PC-3 (cell line): ENCODE results near the gene LGMN. TPM values are rescaled to one million over a fixed set of nuclear protein-coding genes. Genes with fewer than 3 reads are reported as not detected.

Source experiments
- ATAC-seq: fragments of 200-7000 bp; cut with Tn5 transposase; 2 replicates; pipeline ENCODE4 v1.9.1; 2020; ENCODE audit warnings: mild to moderate bottlenecking, moderate library complexity
- BruUV-seq: library from RNA; stranded (reverse); fragments of 400-500 nt; replicated peaks from 2 replicates; lab custom pipeline; 2021; lab: Mats Ljungman, UMichigan
- CTCF ChIA-PET: fragments of 300-600 bp; sonication (Branson Sonifier 250); formaldehyde crosslinking; loops from one replicate; lab custom pipeline; 2022; ENCODE audit warnings: antibody characterized with exemption; lab: Charles Lee
- POLR2A ChIA-PET: fragments of 300-600 bp; sonication (Branson Sonifier 250); formaldehyde crosslinking; loops from one replicate; lab custom pipeline; 2022; ENCODE audit warnings: antibody characterized with exemption; ENCODE audit not compliant: unreplicated experiment; lab: Charles Lee
- DNase-seq: peaks from one replicate; pipeline ENCODE4 v3.0.0-alpha.2; 2015
- H2AFZ ChIP-seq: fragments of 300-600 bp; sonication (generic); 2 replicates; pipeline ENCODE4 v1.6.0; 2016; ENCODE audit warnings: antibody characterized with exemption, low read length
- H3F3A ChIP-seq: fragments of 300-600 bp; sonication (generic); one replicate; pipeline ENCODE4 v1.6.0; 2017; ENCODE audit warnings: antibody characterized with exemption, low read length, control low read depth, mild to moderate bottlenecking; ENCODE audit not compliant: unreplicated experiment
- H3K27ac ChIP-seq: fragments of 300-600 bp; sonication (generic); 2 replicates; pipeline ENCODE4 v1.5.1; 2016; ENCODE audit warnings: mild to moderate bottlenecking, low read length
- H3K27me3 ChIP-seq: fragments of 300-600 bp; sonication (generic); 2 replicates; pipeline ENCODE4 v1.6.1; 2016; ENCODE audit warnings: low read length, mixed read lengths
- H3K36me3 ChIP-seq: fragments of 300-600 bp; sonication (generic); 2 replicates; pipeline ENCODE4 v1.6.1; 2016; ENCODE audit warnings: low read depth, mixed run types, low read length, mixed read lengths
- H3K4me1 ChIP-seq: fragments of 300-600 bp; sonication (generic); 2 replicates; pipeline ENCODE4 v1.5.1; 2016; ENCODE audit warnings: low read length; ENCODE audit not compliant: insufficient read depth
- H3K4me2 ChIP-seq: fragments of 300-600 bp; sonication (generic); 2 replicates; pipeline ENCODE4 v1.6.0; 2016; ENCODE audit warnings: low read length
- H3K4me3 ChIP-seq: fragments of 300-600 bp; sonication (generic); 2 replicates; pipeline ENCODE4 v1.5.1; 2016; ENCODE audit warnings: mild to moderate bottlenecking, low read length, mixed read lengths
- H3K79me2 ChIP-seq: fragments of 300-600 bp; sonication (generic); 2 replicates; pipeline ENCODE4 v1.6.1; 2017; ENCODE audit warnings: low read length, mixed read lengths
- H3K9ac ChIP-seq: fragments of 300-600 bp; sonication (generic); 2 replicates; pipeline ENCODE4 v1.6.0; 2016; ENCODE audit warnings: mild to moderate bottlenecking, low read length
- H3K9me2 ChIP-seq: fragments of 300-600 bp; sonication (generic); replicated peaks from 2 replicates; pipeline ENCODE4 v1.6.1; 2016; ENCODE audit warnings: mixed run types, low read length, mixed read lengths
- H3K9me3 ChIP-seq: fragments of 300-600 bp; sonication (generic); 2 replicates; pipeline ENCODE4 v1.6.1; 2016; ENCODE audit warnings: low read length, mixed read lengths
- H4K20me1 ChIP-seq: fragments of 300-600 bp; sonication (generic); 2 replicates; pipeline ENCODE4 v1.6.1; 2016; ENCODE audit warnings: low read length, mixed read lengths
- EZH2 ChIP-seq: fragments of 300-600 bp; sonication (generic); IDR thresholded peaks from one replicate; pipeline ENCODE4 v1.6.1; 2017; ENCODE audit warnings: antibody characterized with exemption, mild to moderate bottlenecking, low read length; ENCODE audit not compliant: unreplicated experiment
- EZH2phosphoT487 ChIP-seq: fragments of 300-600 bp; sonication (generic); IDR thresholded peaks from 2 replicates; pipeline ENCODE4 v1.6.1; 2018; ENCODE audit warnings: mild to moderate bottlenecking, antibody characterized with exemption, low read length, borderline replicate concordance
- intact Hi-C: fragments of 100-400 bp; cut with micrococcal nuclease; formaldehyde crosslinking; loops from 2 replicates; pipeline ENCODE4 v1.9.0; 2023
- total RNA-seq: library from RNA; depleted of rRNA; stranded (reverse); fragments of >200 nt; gene quantifications from 2 replicates; pipeline ENCODE4 v1.2.3, GENCODE V29; 2014
- TF ChIP-seq, protein P1 (sequence below): fragments of 300-600 bp; sonication (generic); conservative IDR thresholded peaks from 2 replicates; pipeline ENCODE4 v1.5.1; 2017; ENCODE audit warnings: antibody characterized with exemption, low read depth, mild to moderate bottlenecking, low read length

The LGMN gene
- total RNA-seq, 1 experiment from 2014 or later, result 46.8 TPM

GRCh38 chr14:92719890-92720323 lies 28.5 kb downstream of the LGMN start:
- H3K27ac ChIP-seq, result peak overlapping the region; percentile 91
- intact Hi-C loops, result loop anchor here (1.0 kb wide), 1 partner anchor 63 kb away; no protein-coding TSS in a partner anchor
- POLR2A ChIA-PET, result interaction anchor here (0.6 kb wide), 1 partner anchor 134 kb away, joined by 8 read pairs; no protein-coding TSS in a partner anchor

GRCh38 chr14:92719421-92719820 lies 29.0 kb downstream of the LGMN start:
- Histone ChIP-seq H4K20me1 (no peaks in the 10 kb centered on the region), H3K9ac (peak overlapping the region; percentile 54), H3K4me3 (no peak overlapping the region), H3K4me2 (peak overlapping the region; percentile 74), H3K4me1 (peaks cover 13% of the 10 kb centered on the region), H3K27me3 (no peaks in the 10 kb centered on the region), H3K9me2 (no peaks in the 10 kb centered on the region), H3K9me3 (no peaks in the 10 kb centered on the region), H3K27ac (peak overlapping the region; percentile 91), H3K79me2 (no peaks in the 10 kb centered on the region), H3F3A (no peaks in the 10 kb centered on the region), H2AFZ (no peak overlapping the region), H3K36me3 (no peaks in the 10 kb centered on the region; the same call in 1 of the 2 replicates)
- no TSS peak for BruUV-seq
- TF ChIP-seq EZH2phosphoT487 (no peak), EZH2 (no peak)
- TF ChIP-seq, protein P1, sequence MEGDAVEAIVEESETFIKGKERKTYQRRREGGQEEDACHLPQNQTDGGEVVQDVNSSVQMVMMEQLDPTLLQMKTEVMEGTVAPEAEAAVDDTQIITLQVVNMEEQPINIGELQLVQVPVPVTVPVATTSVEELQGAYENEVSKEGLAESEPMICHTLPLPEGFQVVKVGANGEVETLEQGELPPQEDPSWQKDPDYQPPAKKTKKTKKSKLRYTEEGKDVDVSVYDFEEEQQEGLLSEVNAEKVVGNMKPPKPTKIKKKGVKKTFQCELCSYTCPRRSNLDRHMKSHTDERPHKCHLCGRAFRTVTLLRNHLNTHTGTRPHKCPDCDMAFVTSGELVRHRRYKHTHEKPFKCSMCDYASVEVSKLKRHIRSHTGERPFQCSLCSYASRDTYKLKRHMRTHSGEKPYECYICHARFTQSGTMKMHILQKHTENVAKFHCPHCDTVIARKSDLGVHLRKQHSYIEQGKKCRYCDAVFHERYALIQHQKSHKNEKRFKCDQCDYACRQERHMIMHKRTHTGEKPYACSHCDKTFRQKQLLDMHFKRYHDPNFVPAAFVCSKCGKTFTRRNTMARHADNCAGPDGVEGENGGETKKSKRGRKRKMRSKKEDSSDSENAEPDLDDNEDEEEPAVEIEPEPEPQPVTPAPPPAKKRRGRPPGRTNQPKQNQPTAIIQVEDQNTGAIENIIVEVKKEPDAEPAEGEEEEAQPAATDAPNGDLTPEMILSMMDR, result no peak
- intact Hi-C loops, result loop anchor here (1.0 kb wide), 1 partner anchor 64 kb away; no protein-coding TSS in a partner anchor
- DNase-seq, result peak; percentile 25
- POLR2A ChIA-PET, result interaction anchor here (0.6 kb wide), 1 partner anchor 133 kb away, joined by 8 read pairs; no protein-coding TSS in a partner anchor
- CTCF ChIA-PET, result interaction anchor here (1.0 to 1.1 kb wide), 2 partner anchors 26 to 65 kb away, joined by 3 read pairs; no protein-coding TSS in a partner anchor
- ATAC-seq, result peak; percentile 3; the same call in 1 of the 2 replicates

More at GRCh38 chr14:92719890-92720323, 28.5 kb downstream of the LGMN start:
- Histone ChIP-seq H3K9me3 (no peaks in the 10 kb centered on the region), H3K4me3 (no peak overlapping the region), H3F3A (no peaks in the 10 kb centered on the region), H3K4me1 (peaks cover 13% of the 10 kb centered on the region), H3K9ac (peak overlapping the region; percentile 54), H3K27me3 (no peaks in the 10 kb centered on the region), H3K79me2 (no peaks in the 10 kb centered on the region), H2AFZ (no peak overlapping the region), H3K9me2 (no peaks in the 10 kb centered on the region), H3K4me2 (peak overlapping the region; percentile 74), H3K36me3 (no peaks in the 10 kb centered on the region; the same call in 1 of the 2 replicates), H4K20me1 (no peaks in the 10 kb centered on the region)
- peak; percentile 95 for ATAC-seq
- DNase-seq, result peak; percentile 93
- CTCF ChIA-PET, result interaction anchor here (1.0 to 1.1 kb wide), 2 partner anchors 25 to 64 kb away, joined by 3 read pairs; no protein-coding TSS in a partner anchor
- no TSS peak for BruUV-seq
- TF ChIP-seq, protein P1, result no peak
- TF ChIP-seq EZH2phosphoT487, result no peak
- TF ChIP-seq EZH2, result no peak

DNA sequence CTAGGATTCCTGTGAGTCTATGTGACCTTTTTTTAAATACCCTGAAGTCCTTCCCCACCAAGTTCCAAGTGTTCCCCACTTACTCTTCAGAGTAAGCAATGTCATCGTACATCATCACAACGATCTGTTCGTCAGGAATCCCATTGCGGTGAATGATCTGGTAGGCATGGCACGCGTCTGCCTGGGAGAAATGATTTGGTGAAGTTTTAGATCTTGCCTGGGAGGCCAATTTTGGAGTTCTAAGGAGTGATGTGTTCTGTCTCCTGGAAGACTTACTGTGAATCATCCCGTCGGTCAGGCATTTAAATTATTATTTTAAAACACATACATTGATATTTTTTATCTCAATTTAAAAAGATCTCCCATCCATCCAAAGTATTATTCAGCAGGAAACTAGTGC lies 29.8 kb downstream of the LGMN start:
- POLR2A ChIA-PET, result no interaction called here
- Histone ChIP-seq H3K27me3 (no peaks in the 10 kb centered on the region), H3K9ac (no peak overlapping the region), H3F3A (no peaks in the 10 kb centered on the region), H3K4me3 (no peak overlapping the region), H3K9me3 (no peaks in the 10 kb centered on the region), H3K4me2 (no peak overlapping the region), H3K79me2 (no peaks in the 10 kb centered on the region), H3K27ac (no peak overlapping the region), H4K20me1 (no peaks in the 10 kb centered on the region), H3K9me2 (no peaks in the 10 kb centered on the region), H3K36me3 (no peaks in the 10 kb centered on the region; the same call in 1 of the 2 replicates), H2AFZ (no peak overlapping the region), H3K4me1 (peaks cover 13% of the 10 kb centered on the region)
- TF ChIP-seq EZH2 (no peak), EZH2phosphoT487 (no peak)
- TF ChIP-seq, protein P1, result no peak
- DNase-seq, result no peak
- CTCF ChIA-PET, result no interaction called here
- intact Hi-C loops, result loop anchor here (1.0 kb wide), 1 partner anchor 65 kb away; no protein-coding TSS in a partner anchor
- no peak for ATAC-seq
- BruUV-seq, result no TSS peak
